Measurements from ENCODE around the gene RPL7L1.

GRCh38 chr6:42923666-42924065, 44.2 kb downstream of the RPL7L1 start:
- TF ChIP-seq CTCF (conservative IDR thresholded peaks at IDR 0.05) (no peak), EZH2 (IDR thresholded peaks at IDR 0.05; ENCODE audit: low read depth) (no peak)

Data from PC-9 (cell line).